HG03521 (cell line): ENCODE data around the gene RASAL1.

Experiments used
- ATAC-seq: cut with Tn5 transposase; IDR thresholded peaks from one replicate; pipeline ENCODE4 v1.9.1; 2021; ENCODE audit warnings: mild to moderate bottlenecking, moderate library complexity; ENCODE audit not compliant: unreplicated experiment

Gene RASAL1

DNA sequence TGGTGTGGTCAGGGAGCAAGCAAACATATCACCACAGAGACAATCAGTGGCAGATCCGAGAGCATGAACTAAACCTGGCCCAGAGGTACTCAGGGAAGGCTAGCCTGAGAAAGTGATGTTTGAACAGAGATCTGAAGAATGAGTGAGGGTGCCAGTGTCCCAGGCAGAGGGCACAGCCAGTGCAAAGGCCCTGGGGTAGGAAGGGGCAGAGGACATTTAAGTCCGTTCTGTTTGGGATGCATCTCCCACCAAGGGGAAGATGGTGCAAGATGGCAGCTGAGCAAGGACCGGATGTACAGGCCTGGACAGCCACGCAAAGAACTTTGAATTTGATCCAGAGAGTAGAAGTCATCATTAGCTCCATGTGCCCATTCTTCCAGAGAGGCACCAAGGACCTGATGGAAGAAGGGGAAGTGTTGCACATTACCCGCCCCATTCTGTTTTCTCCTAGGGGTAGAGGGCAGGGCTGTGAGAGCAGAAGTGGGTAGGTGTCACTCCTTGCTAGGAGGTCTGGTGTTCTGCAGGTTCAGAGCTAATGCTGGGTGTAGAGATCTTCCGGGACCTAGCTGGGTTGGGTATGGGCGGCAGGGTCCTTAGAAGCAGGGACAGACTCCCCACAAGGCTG, 75.1 kb downstream of the RASAL1 start:
- ATAC-seq = no peak

DNA sequence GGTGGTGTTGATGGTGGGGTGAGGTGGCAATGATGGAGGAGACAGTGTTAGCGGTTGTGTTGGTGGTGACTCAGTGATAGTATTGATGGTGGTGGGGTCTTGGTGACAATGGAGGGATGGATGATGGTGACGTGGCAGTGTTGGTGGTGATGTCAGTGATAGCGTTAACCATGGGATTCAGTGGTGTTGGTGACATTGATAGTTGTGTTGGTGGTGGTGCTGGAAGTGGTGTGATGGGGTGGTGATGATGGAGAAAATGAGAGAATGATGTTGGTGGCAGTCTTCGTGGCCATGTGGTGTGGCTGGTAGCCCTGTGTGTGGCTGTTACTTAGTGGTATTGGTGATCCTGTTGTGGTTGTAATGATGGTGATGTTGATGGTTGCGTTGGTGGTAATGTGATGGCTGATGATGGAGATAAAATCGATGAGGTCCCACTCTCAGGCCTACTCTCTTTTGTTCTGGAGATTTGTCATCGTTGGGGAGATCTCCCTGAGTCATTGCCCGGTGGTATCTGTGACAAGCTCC, 76.4 kb downstream of the RASAL1 start:
- no peak for ATAC-seq

DNA sequence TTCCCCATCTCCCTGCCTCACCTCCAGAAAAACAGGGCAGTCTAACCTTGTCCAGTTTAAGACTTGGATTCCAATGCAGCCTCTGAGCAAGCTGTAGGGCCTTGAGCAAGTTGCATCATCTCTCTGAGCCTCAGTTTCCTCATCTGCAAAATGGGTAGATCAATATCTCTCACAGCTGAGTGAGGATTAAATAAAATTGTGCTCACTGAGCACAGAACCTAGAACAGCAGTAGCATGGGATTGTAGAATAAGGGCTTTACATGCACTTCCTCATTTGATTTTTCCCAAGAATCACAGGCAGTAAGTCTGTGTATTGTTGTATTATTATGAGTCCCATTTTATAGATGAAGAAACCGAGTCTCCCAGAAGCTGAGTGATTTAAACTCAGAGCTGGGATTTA, 77.0 kb downstream of the RASAL1 start:
- no peak for ATAC-seq

DNA sequence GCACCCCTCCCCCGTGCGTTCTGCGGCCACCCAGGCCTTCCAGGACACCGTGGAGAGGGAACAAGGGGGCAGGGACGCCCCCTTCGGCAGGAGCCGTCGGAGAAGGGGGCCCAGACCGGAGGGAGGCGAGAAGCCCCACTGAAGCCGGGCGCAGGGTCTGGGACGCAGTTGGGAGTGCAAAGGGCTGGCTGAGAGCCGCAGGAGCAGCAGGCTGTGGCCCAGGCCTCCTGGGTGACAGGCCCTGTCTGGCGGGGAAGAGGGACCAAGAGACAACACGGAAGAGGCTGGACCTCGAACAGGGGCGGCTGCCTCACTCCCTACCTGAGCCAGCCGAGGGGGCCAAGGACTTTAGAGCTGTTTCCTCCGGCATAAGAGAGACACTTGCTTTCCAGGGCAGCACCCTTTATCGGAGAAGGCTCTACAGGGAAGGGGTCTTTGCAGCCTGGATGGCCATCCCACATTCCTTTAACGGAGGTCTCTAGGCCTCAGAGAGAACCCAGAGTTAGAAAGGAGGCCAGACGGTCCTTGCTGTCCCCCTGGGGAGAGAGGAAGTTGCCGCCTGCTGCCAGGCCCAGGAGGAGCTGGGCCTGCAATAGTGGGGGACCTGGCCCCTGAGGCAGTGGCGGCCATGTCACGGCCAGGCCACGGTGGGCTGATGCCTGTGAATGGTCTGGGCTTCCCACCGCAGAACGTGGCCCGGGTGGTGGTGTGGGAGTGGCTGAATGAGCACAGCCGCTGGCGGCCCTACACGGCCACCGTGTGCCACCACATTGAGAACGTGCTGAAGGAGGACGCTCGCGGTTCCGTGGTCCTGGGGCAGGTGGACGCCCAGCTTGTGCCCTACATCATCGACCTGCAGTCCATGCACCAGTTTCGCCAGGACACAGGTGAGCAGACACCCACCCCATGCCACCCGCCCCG, 77.7 kb downstream of the RASAL1 start:
- no peak for ATAC-seq

DNA sequence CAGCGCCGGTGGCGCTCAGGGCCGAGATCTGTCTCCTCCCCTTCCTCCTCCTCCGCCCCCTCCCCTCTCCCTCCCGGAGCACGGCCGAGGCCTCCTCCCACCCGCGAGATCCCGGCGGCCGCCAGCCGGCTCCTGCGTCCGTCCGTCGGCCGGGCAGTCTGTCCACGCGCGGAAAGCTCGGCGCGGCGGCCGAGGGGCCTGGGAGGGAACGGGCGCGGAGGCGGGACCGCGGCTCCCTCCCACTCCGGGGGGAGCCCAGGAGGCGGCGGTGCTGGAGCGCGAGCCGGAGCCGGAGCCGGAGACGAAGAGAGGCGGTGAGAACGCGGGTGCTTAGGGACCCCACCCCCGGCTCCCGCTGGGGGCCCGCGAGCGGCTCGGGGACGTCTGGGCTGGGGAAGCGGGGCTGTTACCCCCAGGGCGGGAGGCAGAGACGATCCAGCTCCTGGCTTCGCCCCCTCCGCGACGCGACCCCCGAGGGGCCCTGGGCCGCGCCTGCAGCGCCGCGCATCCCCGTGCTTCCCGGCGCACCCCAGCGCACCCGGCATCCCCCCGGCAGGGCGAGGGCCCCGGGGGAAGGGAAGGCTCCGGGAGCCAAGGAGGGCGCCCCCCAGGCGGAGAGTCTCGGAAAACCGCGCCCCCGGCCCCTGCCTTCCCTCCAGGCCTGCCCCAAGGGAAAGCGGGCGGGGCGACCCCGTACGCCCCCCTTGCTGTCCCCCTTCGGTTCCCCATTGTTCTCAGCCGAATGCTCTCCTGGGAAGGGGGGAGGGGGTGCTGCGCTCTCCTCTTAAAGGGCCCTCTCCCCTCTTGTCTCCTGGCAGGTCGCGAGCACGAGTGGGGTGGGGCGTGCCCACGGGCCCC, 78.7 kb downstream of the RASAL1 start, which contains the start of gene DTX1:
Gene DTX1, plus strand, starts transcription at position 100 of the 858 bp plus-strand sequence. CDS start 1,463 bp downstream, outside the sequence.
- no peak for ATAC-seq

DNA sequence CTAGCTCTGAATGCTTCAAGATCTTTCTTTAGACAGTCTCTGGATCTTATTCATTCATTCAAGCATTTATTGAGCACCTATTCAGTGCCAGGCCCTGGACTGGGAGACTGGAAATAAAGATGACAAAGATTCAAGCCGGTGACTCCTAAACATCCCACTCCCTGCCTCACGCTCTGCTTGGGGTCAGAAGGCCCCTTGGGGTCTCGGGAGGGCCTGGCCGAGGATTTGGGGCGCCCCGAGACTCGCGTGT, 79.3 kb downstream of the RASAL1 start:
- no peak for ATAC-seq

DNA sequence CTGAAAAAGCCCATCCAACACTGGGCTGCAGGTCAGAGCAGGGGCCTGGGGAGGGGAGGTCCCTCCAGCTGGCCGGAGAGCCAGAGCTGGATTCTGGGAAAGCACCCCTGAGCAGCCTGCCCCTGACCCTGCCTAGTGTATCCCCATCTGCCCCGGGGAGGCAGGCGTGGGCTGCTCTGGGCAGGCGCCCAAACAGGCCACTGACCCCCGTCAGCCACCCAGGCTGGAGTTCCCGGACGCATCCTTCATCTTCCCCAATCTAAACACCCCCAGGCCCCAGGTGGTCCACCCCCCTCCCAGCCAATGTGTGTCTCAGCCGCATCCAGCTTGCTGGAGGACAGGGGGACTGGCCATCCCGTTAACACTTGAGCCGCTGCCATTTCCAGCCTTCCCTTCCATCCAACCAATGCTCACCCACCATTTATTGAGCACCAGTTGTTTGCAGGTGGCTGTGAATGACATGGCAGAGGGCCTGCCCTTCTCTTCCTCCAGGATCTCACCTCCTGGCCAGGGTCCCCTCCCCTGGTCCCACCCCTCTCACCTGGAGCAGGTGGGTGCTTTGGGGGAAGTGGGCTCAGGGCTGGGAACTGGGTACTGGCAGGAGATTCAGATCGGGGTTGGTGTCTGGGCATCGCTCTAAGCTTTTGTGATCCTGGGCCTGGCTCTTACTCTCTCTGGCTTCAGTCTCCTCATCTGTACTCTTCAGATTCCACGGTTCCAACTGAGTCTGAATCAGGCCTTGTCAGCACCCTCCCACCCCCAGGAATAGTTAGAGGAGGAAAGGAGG, 79.8 kb downstream of the RASAL1 start:
- ATAC-seq = no peak

DNA sequence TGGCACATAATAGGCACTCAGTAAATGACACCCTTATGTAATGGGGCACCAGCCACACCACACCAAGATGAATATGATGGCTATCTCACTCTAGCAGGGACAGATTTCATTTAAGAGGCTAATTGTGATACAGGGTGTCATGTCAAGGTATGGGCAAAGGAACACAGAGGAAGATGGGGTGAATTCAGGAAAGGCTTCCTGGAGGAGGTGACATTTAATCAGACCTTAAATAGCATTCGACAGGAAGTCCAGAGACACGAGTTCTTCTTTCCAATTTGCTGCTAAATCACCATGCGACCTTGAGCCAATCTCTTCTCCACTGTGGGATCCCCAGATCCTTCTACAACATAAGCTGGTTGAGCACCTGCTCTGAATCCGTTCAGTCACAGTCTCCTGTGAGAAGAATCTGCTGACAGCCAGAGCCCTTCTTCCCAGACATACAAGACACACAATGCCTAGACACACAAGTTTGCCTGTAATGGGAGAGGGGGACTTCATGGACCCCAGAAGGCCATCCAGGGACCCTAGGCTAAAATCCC, 80.5 kb downstream of the RASAL1 start:
- ATAC-seq = no peak

DNA sequence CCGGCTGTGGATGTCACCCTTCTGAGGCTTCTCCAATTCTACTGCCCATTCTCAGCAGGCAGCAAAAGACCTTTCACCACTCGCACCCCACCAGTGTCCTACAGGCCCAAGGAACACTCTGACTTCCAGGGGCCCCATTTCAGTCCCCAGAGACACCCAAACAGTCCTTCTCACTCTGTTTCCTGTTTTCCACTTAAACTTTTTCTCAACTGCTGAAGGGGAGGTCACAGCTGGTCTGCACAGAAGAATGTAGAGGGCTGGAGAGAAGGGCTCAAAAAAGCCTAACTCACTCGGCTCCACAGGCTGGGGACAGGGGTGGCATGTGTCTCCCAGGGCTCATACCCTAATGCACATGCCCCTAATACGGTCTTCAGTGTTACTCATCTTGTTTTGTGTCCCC, 83.2 kb downstream of the RASAL1 start:
- no peak for ATAC-seq

DNA sequence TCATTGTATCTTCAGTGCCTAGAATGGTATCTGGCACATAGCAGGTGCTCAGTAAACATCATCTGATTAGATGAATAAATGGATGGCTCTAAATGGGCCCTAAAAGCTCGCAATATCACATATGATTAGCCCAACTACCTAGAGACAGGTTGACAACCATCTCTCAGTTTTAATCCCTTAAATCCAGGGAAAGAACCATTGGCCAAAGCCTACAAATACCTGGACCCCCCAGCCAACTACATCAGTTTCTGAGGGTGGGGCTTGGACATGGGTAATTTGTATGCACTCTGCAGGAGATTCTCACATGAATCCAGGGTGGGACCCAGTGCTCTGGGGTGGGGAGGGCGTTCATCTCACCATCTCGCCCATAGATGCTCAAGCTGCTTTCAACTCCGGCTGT, 83.8 kb downstream of the RASAL1 start:
- ATAC-seq = no peak

DNA sequence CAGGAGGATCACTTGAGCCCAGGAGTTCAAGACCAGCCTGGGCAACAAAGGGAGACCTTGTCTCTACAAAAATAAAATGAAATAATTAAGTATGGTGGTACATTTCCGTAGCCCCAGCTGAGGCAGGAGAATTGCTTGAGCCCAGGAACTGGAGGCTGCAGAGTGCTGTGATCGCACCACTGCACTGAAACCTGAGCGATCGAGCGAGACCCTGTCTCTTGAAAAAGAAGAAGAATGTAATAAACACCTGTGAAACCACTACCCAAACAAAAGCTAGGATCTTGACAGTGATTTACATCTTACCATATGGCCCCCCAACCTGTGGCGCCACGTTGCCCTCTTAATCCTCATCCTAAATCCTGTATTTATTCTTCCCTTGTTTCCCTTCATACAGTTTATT, 84.8 kb downstream of the RASAL1 start:
- ATAC-seq = no peak

DNA sequence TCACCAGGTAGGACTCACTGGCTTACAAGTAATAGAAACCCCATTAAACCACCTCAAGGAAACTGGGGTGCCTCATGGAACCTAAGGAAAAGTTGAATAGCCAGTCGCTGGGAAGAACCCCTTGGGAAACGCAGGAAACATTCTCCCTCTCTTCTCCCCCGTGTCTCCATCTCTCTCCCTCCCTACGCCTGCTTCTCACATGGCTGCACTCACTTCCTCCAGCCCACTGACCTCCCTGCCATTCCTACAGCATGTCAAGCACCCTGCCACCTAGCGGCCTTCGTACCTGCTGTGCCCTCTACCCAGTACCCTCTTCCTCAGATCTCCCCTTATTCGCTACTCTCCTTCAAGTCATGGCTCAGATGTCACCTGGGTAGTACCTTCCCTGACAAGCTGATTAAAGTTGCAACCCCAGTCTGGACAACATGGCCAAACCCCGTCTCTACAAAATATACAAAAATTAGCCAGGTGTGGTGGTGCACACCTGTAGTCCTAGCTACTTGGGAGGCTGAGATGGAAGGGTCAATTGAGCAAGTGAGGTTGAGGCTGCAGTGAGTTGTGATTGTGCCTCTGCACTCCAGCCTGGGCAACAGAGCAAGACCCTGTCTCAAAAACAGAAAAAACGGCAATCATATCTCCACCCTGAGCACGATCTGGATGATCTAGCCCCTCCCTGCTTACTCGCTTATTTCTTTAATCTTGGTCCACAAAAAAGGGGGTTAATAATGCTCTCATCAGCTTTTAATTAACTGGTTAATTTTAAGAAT, 85.4 kb downstream of the RASAL1 start:
- ATAC-seq = no peak
